Endodermal cell (in vitro differentiated cells): ENCODE data around the gene ZCCHC24. TPM values are rescaled to one million over a fixed set of nuclear protein-coding genes. Genes with fewer than 3 reads are reported as not detected.

Experiments
- DNase-seq: peaks from one replicate; pipeline ENCODE4 v3.0.0-alpha.2; 2017
- H3K27ac ChIP-seq: 2 replicates; pipeline ENCODE4 v1.5.1; 2013; ENCODE audit warnings: mild to moderate bottlenecking, low read depth, low read length, moderate library complexity
- H3K27me3 ChIP-seq: 2 replicates; pipeline ENCODE4 v1.6.1; 2013; ENCODE audit warnings: mild to moderate bottlenecking, low read length, moderate library complexity; ENCODE audit not compliant: insufficient read depth, control insufficient read depth, poor library complexity, severe bottlenecking
- H3K36me3 ChIP-seq: 2 replicates; pipeline ENCODE4 v1.7.0; 2013; ENCODE audit warnings: mild to moderate bottlenecking, low read length, moderate library complexity; ENCODE audit not compliant: control insufficient read depth, insufficient read depth
- H3K4me1 ChIP-seq: one replicate; pipeline ENCODE4 v1.7.0; 2013; ENCODE audit warnings: low read length; ENCODE audit not compliant: control insufficient read depth, insufficient read depth
- H3K4me3 ChIP-seq: 2 replicates; pipeline ENCODE4 v1.5.1; 2013; ENCODE audit warnings: mild to moderate bottlenecking, low read length, moderate library complexity
- H3K9ac ChIP-seq: 2 replicates; pipeline ENCODE4 v1.6.1; 2013; ENCODE audit warnings: mild to moderate bottlenecking, low read length, moderate library complexity; ENCODE audit not compliant: poor library complexity, severe bottlenecking; ENCODE audit errors: extremely low read depth
- H3K9me3 ChIP-seq: 2 replicates; pipeline ENCODE4 v1.6.1; 2013; ENCODE audit warnings: mild to moderate bottlenecking, low read length, moderate library complexity; ENCODE audit not compliant: control insufficient read depth
- H3K27ac Mint-ChIP-seq: 2 replicates; pipeline ENCODE4 v1.8.0; 2020; ENCODE audit warnings: mixed read lengths
- H3K27me3 Mint-ChIP-seq: 2 replicates; pipeline ENCODE4 v1.8.0; 2021; ENCODE audit warnings: mild to moderate bottlenecking, mixed read lengths; ENCODE audit not compliant: insufficient read depth
- H3K36me3 Mint-ChIP-seq: 2 replicates; pipeline ENCODE4 v1.8.0; 2020; ENCODE audit warnings: low read depth, mixed read lengths
- H3K4me1 Mint-ChIP-seq: 2 replicates; pipeline ENCODE4 v1.8.0; 2020; ENCODE audit warnings: mixed read lengths
- H3K4me3 Mint-ChIP-seq: 2 replicates; pipeline ENCODE4 v1.8.0; 2020; ENCODE audit warnings: mild to moderate bottlenecking, moderate library complexity, mixed read lengths
- H3K9me3 Mint-ChIP-seq: 2 replicates; pipeline ENCODE4 v1.8.0; 2020; ENCODE audit warnings: mild to moderate bottlenecking, mixed read lengths
- CTCF ChIP-seq: fragments of 200-600 bp; sonication (generic); conservative IDR thresholded peaks from 2 replicates; pipeline ENCODE4 v1.5.0; 2021; ENCODE audit warnings: antibody characterized with exemption, mild to moderate bottlenecking
- WGBS, 2 experiments: methylation state at CpG; one replicate each; pipeline versions ENCODE4 v1.1.5 to v1.1.7; 2013; ENCODE audit warnings: missing lambda C conversion rate in 2 of 2, mixed read lengths in 1 of 2; ENCODE audit not compliant: insufficient coverage in 1 of 2, insufficient read length in 1 of 2; 5-methylcytosine and 5-hydroxymethylcytosine counted together
- total RNA-seq, 2 donors: library from RNA; stranded (reverse); fragmentation: NEBNext Ultra II Directional in 1 of 2; extraction: Animal tissue kit (Norgen Biotek cat#: 25700) in 1 of 2; gene quantifications; 2 replicates in 1 of 2; 3 replicates in 1 of 2; pipeline ENCODE4 v1.2.1, GENCODE V29; 2021

Gene ZCCHC24
- total RNA-seq, 2 donors from 2014 or later = 7.6 to 10.7 TPM

GRCh38 chr10:79405995-79406515 lies 39.4 kb downstream of the ZCCHC24 start:
- DNase-seq = peak; percentile 38
- whole genome bisulfite sequencing, 2 experiments = 64 to 66% methylated on average over 8 of the region's 8 CpGs
- no peaks in the 10 kb centered on the region for H3K27me3 ChIP-seq
- no peak for TF ChIP-seq CTCF
- H3K9ac ChIP-seq = no peak overlapping the region
- no peaks in the 10 kb centered on the region for H3K36me3 ChIP-seq
- Mint-ChIP-seq H3K27ac (no peak overlapping the region), H3K4me3 (no peak overlapping the region), H3K27me3 (no peaks in the 10 kb centered on the region), H3K36me3 (no peaks in the 10 kb centered on the region), H3K4me1 (peaks cover 18% of the 10 kb centered on the region), H3K9me3 (no peaks in the 10 kb centered on the region)
- peaks cover 9% of the 10 kb centered on the region for H3K4me1 ChIP-seq
- no peaks in the 10 kb centered on the region for H3K9me3 ChIP-seq
- H3K27ac ChIP-seq = no peak overlapping the region
- H3K4me3 ChIP-seq = no peak overlapping the region

- peak; percentile 44 for DNase-seq
- peaks cover 9% of the 10 kb centered on the region for H3K4me1 ChIP-seq
- peak overlapping the region; percentile 44 for H3K27ac ChIP-seq
- H3K36me3 ChIP-seq = no peaks in the 10 kb centered on the region
- TF ChIP-seq CTCF = no peak
- no peaks in the 10 kb centered on the region for H3K9me3 ChIP-seq
- WGBS, 2 experiments = 58 to 70% methylated on average over 2 to 13 of the region's 13 CpGs
- Mint-ChIP-seq H3K27me3 (no peaks in the 10 kb centered on the region), H3K4me3 (no peak overlapping the region), H3K27ac (no peak overlapping the region), H3K4me1 (peaks cover 18% of the 10 kb centered on the region), H3K36me3 (no peaks in the 10 kb centered on the region), H3K9me3 (no peaks in the 10 kb centered on the region)
- H3K9ac ChIP-seq = no peak overlapping the region
- no peaks in the 10 kb centered on the region for H3K27me3 ChIP-seq
- H3K4me3 ChIP-seq = no peak overlapping the region
Measured at GRCh38 chr10:79405221-79405994, 40.0 kb downstream of the ZCCHC24 start.

GRCh38 chr10:79404690-79405131 lies 40.7 kb downstream of the ZCCHC24 start:
- Histone ChIP-seq H3K9ac (no peak overlapping the region), H3K4me3 (no peak overlapping the region), H3K27me3 (no peaks in the 10 kb centered on the region), H3K9me3 (no peaks in the 10 kb centered on the region), H3K4me1 (peaks cover 9% of the 10 kb centered on the region), H3K27ac (peak overlapping the region; percentile 86), H3K36me3 (no peaks in the 10 kb centered on the region)
- Mint-ChIP-seq H3K9me3 (no peaks in the 10 kb centered on the region), H3K36me3 (no peaks in the 10 kb centered on the region), H3K27ac (no peak overlapping the region), H3K27me3 (no peaks in the 10 kb centered on the region), H3K4me3 (no peak overlapping the region), H3K4me1 (peaks cover 20% of the 10 kb centered on the region)
- no peak for TF ChIP-seq CTCF
- WGBS, 2 experiments = 44 to 58% methylated on average over 3 to 5 of the region's 5 CpGs
- DNase-seq = peak; percentile 55
